Stimulated activated CD4-positive, alpha-beta T cell treated with anti-CD3 and anti-CD28 coated beads, TNF-alpha, amount 100 ng/mL, for 48 hours (primary cell): ENCODE measurements around the gene GDF9.
"Not testable (repeated sequence)": the region's sequence is repeated elsewhere in the genome, so short reads cannot be mapped to it uniquely, and the experiment has no call there.

Source experiments
- DNase-seq, 3 donors: peaks; one replicate each; pipeline ENCODE4 v3.0.0-alpha.2; 2020; ENCODE audit warnings: low read depth in 3 of 3

The GDF9 gene

GRCh38 chr5:132873119-132873929 lies 7.1 kb upstream of the GDF9 start, which contains the start of gene LEAP2:
LEAP2 (plus strand) TSS chr5:132873668; CDS start chr5:132873695, 27 bp downstream.
- no peak for DNase-seq

GRCh38 chr5:132872788-132873118 lies 6.5 kb upstream of the GDF9 start:
- no peak for DNase-seq

GRCh38 chr5:132871459-132872284 lies 5.4 kb upstream of the GDF9 start:
- DNase-seq, result no peak

- no peak for DNase-seq
Measured at GRCh38 chr5:132870801-132871200, 4.5 kb upstream of the GDF9 start.

- no peak for DNase-seq
Measured at GRCh38 chr5:132868754-132869153, 2.5 kb upstream of the GDF9 start.

- no peak for DNase-seq
Measured at GRCh38 chr5:132867046-132867451, 780 bp upstream of the GDF9 start.

DNA sequence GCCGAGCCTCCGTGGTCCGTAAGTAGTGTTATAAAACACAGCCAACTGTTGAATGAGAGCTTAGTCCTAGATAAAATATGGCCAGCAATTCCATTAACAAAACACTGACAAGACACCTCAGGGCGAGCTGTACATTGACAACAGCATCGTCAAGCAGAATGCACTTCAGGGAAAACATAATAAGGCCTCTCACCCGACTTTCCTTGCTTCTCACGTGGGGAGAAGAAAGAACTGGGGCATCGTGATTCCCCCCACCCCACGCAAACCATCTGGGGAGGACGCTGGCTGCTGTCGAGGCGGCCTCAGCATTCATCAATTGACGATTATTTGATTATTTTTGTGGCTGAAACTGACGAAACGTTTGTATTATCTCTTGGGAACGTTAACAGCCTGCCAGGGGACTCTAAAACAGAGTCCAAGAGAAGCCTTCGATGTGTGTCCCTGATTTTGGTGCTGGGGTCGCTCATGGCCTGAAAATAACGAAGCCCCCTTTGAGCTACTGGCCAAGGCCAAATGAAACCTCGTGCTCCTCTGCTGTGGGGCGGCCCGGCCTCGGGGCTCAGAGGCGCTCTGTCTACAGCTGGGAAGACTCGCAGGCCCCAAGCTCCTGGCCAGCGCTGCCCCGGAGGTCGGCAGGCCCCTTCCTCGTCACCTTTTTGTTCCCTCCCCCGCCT lies 464 bp downstream of the GDF9 start:
- no peak for DNase-seq

DNA sequence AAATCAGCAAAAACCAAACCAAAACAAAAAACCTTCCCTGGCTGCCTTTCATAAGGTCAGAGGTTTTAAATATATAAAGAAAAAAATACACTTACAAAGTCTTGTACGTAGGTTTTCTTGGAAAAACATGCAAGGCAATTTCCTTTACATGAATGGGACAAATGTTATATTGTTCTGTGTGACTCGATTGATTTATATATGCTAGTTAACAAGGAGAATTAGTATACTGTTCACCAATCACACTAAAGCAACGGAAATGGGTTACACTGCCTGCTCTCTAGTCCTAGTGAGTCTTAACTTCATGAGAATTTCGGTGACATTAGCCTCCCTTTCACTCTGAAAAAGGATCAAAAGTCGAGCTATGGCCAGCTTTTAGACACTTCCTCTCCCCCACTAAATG lies 5.5 kb downstream of the GDF9 start:
- DNase-seq, result no peak

GRCh38 chr5:132859889-132860437 lies 6.3 kb downstream of the GDF9 start:
- no peak for DNase-seq

DNA sequence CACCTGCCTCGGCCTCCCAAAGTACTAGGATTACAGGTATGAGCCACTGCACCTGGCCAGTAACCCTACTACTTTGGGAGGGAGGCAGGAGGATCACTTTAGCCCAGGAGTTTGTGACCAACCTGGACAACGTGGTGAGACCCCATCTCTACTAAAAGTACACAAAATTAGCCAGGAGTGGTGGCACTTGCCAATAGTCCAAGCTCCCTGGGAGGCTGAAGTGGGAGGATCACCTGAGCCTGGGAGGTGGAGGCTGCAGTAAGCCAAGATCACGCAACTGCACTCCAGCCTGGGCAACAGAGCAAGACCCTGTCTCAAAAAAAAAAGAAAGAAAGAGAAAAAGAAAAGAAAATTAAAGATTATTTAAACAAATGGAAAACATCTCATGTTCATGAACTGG lies 10.3 kb downstream of the GDF9 start:
- DNase-seq, result no peak

GRCh38 chr5:132854992-132855391 lies 11.3 kb downstream of the GDF9 start:
- DNase-seq, result not testable (repeated sequence)

GRCh38 chr5:132854301-132854700 lies 12.0 kb downstream of the GDF9 start:
- no peak for DNase-seq

DNA sequence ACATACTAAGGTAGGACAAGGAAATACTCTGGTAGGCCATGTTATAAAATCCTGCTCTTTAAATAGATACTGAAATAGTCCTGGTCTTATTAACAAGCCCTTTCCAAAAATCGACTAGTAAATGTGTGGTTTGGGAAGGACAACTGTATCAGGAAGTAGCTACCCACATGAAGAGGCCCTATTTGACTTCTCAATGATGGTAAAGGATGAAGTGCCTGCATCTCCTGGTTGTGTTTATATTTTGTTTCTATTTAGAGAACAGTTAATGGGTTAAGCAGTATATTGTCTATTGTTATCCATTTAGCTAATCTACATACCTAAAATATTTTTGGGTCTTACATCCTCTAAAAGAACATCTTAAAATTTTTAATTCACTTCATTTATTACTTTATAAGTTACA lies 12.5 kb downstream of the GDF9 start:
- DNase-seq, result no peak

DNA sequence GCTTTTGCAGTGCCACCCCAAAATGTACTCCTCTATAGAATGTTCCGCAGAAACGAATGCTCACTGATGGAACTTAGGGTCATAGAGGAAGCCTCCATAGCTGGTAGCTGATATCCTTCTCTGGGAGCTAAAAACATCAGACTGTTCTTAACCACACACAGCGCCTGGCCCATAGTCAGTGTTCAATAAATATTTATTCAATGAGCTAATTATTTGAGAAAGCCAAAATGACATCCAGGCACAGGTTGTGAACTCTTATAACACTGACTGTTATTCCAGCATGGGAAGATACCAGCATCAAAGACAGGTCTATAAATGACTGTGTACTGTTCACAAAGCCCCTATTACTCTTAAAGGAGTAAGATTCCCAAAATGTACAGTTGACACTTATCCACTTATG lies 12.9 kb downstream of the GDF9 start:
- DNase-seq, result no peak

DNA sequence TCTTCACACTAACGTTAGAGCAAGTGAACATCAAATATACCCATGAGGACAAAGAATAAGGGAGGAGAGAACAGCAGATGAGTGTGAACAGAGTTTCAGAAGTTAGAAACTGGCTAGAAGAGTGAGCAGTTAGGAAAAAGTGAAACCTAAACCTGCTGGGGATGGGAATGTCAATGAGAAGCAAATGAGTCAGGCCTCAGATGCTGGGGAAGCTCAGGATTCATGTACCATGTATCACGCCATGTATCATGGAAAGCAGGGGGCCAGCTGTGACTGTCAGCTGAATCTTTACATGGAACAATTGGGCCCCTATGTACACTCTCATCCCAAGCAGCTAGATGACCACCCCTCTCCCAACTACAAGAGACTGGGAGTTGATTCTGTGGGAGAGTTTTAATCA lies 16.2 kb downstream of the GDF9 start:
- DNase-seq, result no peak

- DNase-seq, result no peak
Measured at GRCh38 chr5:132849347-132849746, 16.9 kb downstream of the GDF9 start.

GRCh38 chr5:132848270-132848669 lies 18.0 kb downstream of the GDF9 start:
- no peak for DNase-seq

DNA sequence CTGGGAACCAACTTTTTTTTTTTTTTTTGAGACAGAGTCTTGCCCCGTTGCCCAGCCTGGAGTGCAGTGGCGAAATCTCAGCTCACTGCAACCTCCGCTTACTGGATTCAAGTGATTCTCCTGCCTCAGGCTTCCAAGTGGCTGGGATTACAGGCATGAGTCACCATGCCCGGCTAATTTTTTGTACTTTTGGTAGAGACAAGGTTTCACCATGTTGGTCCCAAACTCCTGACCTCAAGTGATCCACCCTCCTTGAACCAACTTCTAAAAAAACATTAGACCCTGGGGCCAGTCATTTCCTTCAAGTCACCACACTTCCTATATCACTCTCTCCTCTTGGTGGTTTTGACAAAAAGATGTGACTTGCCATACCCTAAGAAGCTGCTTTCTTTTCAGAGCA lies 25.0 kb downstream of the GDF9 start:
- DNase-seq, result no peak

GRCh38 chr5:132840896-132841295 lies 25.4 kb downstream of the GDF9 start:
- no peak for DNase-seq

DNA sequence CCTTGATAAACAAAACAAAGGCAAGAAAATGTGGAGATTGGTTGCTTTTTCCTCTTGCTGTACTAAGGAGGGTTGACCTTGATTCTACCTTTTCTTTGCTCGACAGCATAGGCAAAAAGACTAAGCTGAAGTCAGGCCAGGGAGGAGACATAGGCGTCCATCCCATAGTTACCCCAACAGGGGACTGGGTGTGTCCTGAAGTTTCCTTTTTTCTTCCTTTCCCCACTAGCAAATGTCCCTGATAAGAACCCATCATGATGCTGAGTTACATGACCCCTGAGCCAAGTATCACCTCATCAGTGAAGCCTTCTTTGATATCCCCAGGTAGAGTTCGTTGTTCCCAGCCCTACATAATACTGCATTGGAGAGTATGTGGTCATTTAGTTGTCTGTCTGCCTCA lies 26.0 kb downstream of the GDF9 start:
- DNase-seq, result no peak

DNA sequence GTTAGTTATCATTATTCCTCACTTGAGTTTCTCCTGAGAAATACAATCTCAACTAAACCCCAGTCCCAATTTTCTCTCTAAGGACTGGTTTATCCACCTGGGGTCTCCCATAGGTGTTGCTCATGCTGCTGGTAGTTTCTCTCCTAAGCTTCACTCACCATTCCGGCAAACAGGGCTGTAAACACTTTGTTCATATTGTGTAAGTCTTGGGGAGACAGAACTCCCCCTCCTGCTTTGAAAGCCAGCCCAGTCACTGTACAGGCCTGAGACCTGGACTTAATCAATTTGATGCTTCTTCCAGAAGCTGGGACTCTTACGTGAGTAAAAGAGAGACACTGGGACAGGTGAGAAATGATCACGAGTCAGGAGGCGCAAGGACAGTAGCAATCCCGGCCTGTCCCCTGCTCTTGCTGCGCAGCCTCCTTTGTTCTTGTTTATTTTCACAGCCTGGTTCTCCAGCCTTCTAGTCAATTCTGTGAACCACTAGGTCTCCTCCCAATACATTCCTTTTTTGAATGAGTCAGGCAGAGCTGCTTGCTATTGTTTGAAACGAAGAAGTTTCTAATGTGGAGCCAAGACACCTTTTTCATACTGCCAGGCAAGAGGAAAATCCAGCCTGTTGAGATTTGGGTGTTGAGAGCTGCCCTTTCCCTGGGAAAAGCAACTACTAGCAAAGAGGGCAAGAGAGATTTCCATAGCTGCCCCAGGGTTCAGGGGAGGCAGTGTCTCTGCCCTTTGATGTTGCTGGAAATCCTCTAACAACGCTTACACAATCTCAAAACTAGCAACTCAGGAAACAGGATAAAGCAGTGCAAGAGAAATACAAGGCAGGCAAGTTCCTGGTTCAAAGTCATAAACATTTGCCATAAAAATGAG lies 26.6 kb downstream of the GDF9 start:
- no peak for DNase-seq
